ENCODE data around the gene RBCK1. TPM values are rescaled to one million over a fixed set of nuclear protein-coding genes. Genes with fewer than 3 reads are reported as not detected.

Gene RBCK1
- total RNA-seq = 10 to 100 TPM; 34.1 to 50.5 (median 40.7) TPM
- polyA plus RNA-seq = 10 to 100 TPM; 35.8 to 52.5 (median 46.0) TPM
- long read RNA-seq, donor 1, transcript RBCK1-209 (11 exons, 2,613 nt) = minor isoform, 11 of 101 reads
- long read RNA-seq, donor 1, transcript RBCK1-202 (12 exons, 2,774 nt) = major isoform, 54 of 101 reads
- long read RNA-seq, donor 1, transcript RBCK1-213 (3 exons, 1,200 nt) = minor isoform, 5 of 101 reads
- long read RNA-seq, donor 1, partial matches to known transcripts = 17 of 101 reads
- long read RNA-seq, donor 1, other reads (novel, unspliced or antisense) = 12 of 101 reads
- long read RNA-seq, donor 2, transcript RBCK1-213 (3 exons, 1,200 nt) = minor isoform, 13 of 122 reads
- long read RNA-seq, donor 2, transcript RBCK1-202 (12 exons, 2,774 nt) = major isoform, 56 of 122 reads
- long read RNA-seq, donor 2, transcript RBCK1-209 (11 exons, 2,613 nt) = minor isoform, 7 of 122 reads
- long read RNA-seq, donor 2, partial matches to known transcripts = 22 of 122 reads
- long read RNA-seq, donor 2, other reads (novel, unspliced or antisense) = 19 of 122 reads

DNA sequence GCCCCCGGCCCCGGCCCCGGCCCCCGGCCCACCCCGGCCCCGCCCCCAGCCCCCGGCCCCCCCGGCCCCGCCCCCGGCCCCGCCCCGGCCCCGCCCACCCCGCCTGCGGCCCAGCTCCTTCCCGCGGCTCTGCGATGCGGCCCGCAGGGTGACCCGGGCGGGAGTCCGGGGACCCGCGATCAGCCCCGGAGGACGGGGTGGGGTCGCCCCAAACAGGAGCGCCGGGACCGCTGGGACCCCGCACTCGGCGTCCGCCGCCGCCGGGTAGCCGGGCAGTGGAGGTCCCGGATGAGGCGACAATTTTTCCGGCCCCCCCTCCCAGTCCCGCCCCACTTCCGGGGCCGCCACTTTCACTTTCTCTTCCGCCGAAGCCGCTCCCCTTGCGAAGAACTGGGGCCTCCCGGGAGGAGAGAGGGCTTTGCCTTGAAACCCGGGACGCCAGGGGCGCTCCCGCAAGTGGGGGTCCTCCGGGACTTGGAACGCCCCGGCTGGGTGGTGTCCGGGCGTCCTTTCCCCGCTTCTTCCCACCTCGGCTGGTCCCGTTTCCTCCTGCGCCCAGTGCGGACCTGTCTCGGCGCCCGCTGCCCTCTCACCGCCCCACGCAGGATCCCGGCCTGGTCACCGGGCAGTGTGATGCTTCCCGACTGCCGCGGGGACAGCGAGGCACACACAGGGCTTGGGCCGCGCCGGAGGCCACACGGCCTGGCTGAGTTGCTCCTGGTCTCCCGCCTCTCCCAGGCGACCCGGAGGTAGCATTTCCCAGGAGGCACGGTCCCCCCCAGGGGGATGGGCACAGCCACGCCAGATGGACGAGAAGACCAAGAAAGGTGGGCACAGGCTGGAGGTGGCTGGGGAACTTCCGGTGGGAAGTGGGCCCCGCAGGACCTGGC, at the start of gene RBCK1:
Gene RBCK1 (plus strand): TSS at position 347 of the 890 bp plus-strand sequence. CDS start 459 bp downstream, at position 806.
- TF ChIP-seq, protein P1, sequence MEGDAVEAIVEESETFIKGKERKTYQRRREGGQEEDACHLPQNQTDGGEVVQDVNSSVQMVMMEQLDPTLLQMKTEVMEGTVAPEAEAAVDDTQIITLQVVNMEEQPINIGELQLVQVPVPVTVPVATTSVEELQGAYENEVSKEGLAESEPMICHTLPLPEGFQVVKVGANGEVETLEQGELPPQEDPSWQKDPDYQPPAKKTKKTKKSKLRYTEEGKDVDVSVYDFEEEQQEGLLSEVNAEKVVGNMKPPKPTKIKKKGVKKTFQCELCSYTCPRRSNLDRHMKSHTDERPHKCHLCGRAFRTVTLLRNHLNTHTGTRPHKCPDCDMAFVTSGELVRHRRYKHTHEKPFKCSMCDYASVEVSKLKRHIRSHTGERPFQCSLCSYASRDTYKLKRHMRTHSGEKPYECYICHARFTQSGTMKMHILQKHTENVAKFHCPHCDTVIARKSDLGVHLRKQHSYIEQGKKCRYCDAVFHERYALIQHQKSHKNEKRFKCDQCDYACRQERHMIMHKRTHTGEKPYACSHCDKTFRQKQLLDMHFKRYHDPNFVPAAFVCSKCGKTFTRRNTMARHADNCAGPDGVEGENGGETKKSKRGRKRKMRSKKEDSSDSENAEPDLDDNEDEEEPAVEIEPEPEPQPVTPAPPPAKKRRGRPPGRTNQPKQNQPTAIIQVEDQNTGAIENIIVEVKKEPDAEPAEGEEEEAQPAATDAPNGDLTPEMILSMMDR (IDR thresholded peaks at IDR 0.05) = no peak
- no peaks in the 10 kb centered on the region for H3K27me3 ChIP-seq (ENCODE audit: insufficient read depth in 3 of 3, low read length in 2 of 3)

DNA sequence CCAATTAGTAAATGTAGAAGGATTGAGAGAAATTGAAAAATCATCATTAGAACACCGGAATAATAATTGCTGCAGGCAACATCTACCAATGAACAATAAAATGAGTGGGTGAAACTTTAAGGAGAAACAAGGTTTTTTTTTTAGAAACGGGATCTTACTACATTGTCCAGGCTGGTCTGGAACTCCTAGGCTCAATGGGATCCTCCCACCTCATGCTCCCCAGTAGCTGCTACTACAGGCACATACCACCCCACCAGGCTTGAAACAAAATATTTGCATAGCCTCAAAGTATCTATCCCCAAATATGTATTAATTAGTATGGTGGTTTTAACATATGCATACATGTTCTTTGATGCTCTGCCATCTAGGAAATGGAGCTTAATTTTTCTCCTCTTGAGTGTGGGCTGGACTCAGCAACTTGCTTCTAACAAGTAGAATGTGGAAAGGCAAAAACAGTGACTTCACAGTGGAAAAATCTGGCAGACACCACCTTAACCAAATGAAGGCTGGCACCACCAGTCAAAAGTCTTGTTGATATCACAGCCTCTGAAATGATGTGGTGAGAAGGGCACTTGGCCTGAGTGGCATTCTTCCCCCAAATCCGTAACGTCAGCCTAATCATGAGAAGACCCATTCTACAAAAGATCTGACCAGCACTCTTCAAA, 49.1 kb upstream of the RBCK1 start:
- DNase-seq (no peak), ATAC-seq (no peak)
- no peaks in the 10 kb centered on the region for H3K36me3 ChIP-seq (ENCODE audit: insufficient read depth in 1 of 2, low read depth in 1 of 2)
- H3K4me1 ChIP-seq = peaks cover 5% of the 10 kb centered on the region
- H3K4me3 ChIP-seq = no peak overlapping the region
- H3K27me3 ChIP-seq (ENCODE audit: insufficient read depth in 3 of 3, low read length in 2 of 3) = no peaks in the 10 kb centered on the region
- intact Hi-C loops (cut with DNase I) = loop anchor here (10.0 kb wide), 1 partner anchor 306 kb away; no protein-coding TSS in a partner anchor
- TF ChIP-seq, protein P1 (IDR thresholded peaks at IDR 0.05) = no peak
- 51 to 84% (median 55%) methylated on average over 4 of the region's 4 CpGs for WGBS, 3 donors
- no peaks in the 10 kb centered on the region for H3K9me3 ChIP-seq
- H3K27ac ChIP-seq = no peak overlapping the region

More for the DNA sequence above, at the start of gene RBCK1:
- peak within 1 kb of the TSS; percentile 95 for H3K27ac ChIP-seq
- peak; percentile 83 to 87 (median 85) for ATAC-seq
- H3K36me3 ChIP-seq (ENCODE audit: insufficient read depth in 1 of 2, low read depth in 1 of 2) = peaks cover 0 to 25% of the 10 kb centered on the region in 2 donors
- WGBS, 3 donors = 0 to 1% (median 0%) methylated on average over 34 to 78 of the region's 87 CpGs
- DNase-seq = peak; percentile 86 to 94
- H3K9me3 ChIP-seq = no peaks in the 10 kb centered on the region
- peaks cover 27% of the 10 kb centered on the region for H3K4me1 ChIP-seq
- peak within 1 kb of the TSS; percentile 91 for H3K4me3 ChIP-seq
- intact Hi-C loops (cut with DNase I) = loop anchor here (5.0 to 10.0 kb wide), 3 partner anchors 67 to 137 kb away; partner anchors contain the start of gene CSNK2A1 (in 1 of the 2)

DNA sequence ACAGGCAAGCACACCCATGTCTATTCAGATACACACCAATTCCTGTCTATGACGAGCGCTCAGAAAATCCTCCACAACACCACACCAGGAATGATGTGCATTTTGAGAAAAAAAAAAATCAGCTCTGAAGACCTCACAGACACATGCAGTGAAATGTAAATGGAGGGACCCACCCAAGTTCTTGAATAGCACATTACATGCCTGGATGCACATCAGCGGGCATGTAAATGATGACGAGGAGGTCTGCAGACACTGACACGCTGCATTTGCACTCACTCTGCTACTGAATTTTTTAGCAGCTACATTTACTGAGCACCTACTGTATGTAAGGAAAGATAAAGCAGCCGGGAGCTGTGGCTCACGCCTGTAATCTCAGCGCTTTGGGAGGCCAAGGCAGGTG, 46.5 kb upstream of the RBCK1 start:
- no peak overlapping the region for H3K4me3 ChIP-seq
- DNase-seq = no peak
- peaks cover 5% of the 10 kb centered on the region for H3K4me1 ChIP-seq
- WGBS, 3 donors = 92 to 98% (median 95%) methylated on average over 8 of the region's 8 CpGs
- no peaks in the 10 kb centered on the region for H3K27me3 ChIP-seq (ENCODE audit: insufficient read depth in 3 of 3, low read length in 2 of 3)
- TF ChIP-seq, protein P1 (IDR thresholded peaks at IDR 0.05) = no peak
- H3K36me3 ChIP-seq (ENCODE audit: insufficient read depth in 1 of 2, low read depth in 1 of 2) = no peaks in the 10 kb centered on the region
- intact Hi-C loops (cut with DNase I) = loop anchor here in 1 of 2 donors (5.0 kb wide), 1 partner anchor 36 kb away; no protein-coding TSS in a partner anchor
- no peaks in the 10 kb centered on the region for H3K9me3 ChIP-seq
- no peak for ATAC-seq
- H3K27ac ChIP-seq = no peak overlapping the region
